Measurements from ENCODE around the gene INPP5A.
"Not testable (repeated sequence)": the region's sequence is repeated elsewhere in the genome, so short reads cannot be mapped to it uniquely, and the experiment has no call there.

INPP5A gene

DNA sequence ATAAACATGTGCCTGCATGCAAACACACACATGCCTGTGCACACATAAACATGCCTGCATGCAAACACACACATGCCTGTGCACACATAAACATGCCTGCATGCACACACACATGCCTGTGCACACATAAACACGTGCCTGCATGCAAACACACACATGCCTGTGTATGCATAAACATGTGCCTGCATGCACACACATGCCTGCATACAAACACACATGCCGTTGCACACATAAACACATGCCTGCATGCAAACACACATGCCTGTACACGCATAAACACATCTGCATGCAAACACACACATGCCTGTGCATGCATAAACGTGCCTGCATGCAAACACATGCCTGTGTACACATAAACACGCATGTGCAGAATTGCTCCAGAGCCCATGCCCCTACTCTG lies 226.0 kb downstream of the INPP5A start:
- Histone ChIP-seq H3K27ac (ENCODE audit: low read depth in 2 of 2, low read length in 2 of 2) (no peak overlapping the region), H3K9ac (ENCODE audit: low read depth in 1 of 2, low read length in 2 of 2) (no peak overlapping the region), H3K4me3 (ENCODE audit: low read length in 2 of 2) (no peak overlapping the region), H3K4me1 (ENCODE audit: control insufficient read depth in 2 of 2, insufficient read depth in 2 of 2, low read length in 2 of 2) (no peaks in the 10 kb centered on the region), H3K27me3 (ENCODE audit: control insufficient read depth in 2 of 2, insufficient read depth in 2 of 2, low read length in 2 of 2) (no peaks in the 10 kb centered on the region), H3K9me3 (ENCODE audit: control insufficient read depth in 2 of 2, low read length in 2 of 2) (no peaks in the 10 kb centered on the region), H3K36me3 (ENCODE audit: control insufficient read depth in 2 of 2, insufficient read depth in 2 of 2, low read length in 2 of 2) (peaks cover 3 to 7% of the 10 kb centered on the region in 2 donors)

DNA sequence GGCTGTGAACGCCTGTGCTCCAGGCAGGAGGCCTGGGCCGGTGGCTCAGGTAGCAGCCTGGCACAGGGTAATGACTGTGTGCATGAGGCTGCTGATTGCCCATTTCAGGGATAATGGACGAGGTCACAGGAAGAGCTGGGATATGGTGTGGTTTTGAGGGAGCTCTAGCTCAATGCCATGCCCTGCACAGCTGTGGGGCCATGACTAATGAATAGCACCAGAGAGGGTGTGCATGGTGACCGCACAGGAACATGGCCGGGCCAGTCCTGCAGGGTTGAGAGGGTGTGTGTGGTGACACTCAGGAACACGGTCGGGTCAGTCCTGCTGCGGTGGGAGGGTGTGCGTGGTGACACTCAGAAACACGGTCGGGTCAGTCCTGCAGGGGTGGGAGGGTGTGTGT lies 226.5 kb downstream of the INPP5A start:
- no peaks in the 10 kb centered on the region for H3K4me1 ChIP-seq (ENCODE audit: control insufficient read depth in 2 of 2, insufficient read depth in 2 of 2, low read length in 2 of 2)
- H3K4me3 ChIP-seq (ENCODE audit: low read length in 2 of 2), result no peak overlapping the region
- no peaks in the 10 kb centered on the region for H3K27me3 ChIP-seq (ENCODE audit: control insufficient read depth in 2 of 2, insufficient read depth in 2 of 2, low read length in 2 of 2)
- H3K9ac ChIP-seq (ENCODE audit: low read depth in 1 of 2, low read length in 2 of 2), result no peak overlapping the region
- H3K36me3 ChIP-seq (ENCODE audit: control insufficient read depth in 2 of 2, insufficient read depth in 2 of 2, low read length in 2 of 2), result peaks cover 3 to 8% of the 10 kb centered on the region in 2 donors
- H3K9me3 ChIP-seq (ENCODE audit: control insufficient read depth in 2 of 2, low read length in 2 of 2), result no peaks in the 10 kb centered on the region
- H3K27ac ChIP-seq (ENCODE audit: low read depth in 2 of 2, low read length in 2 of 2), result no peak overlapping the region

DNA sequence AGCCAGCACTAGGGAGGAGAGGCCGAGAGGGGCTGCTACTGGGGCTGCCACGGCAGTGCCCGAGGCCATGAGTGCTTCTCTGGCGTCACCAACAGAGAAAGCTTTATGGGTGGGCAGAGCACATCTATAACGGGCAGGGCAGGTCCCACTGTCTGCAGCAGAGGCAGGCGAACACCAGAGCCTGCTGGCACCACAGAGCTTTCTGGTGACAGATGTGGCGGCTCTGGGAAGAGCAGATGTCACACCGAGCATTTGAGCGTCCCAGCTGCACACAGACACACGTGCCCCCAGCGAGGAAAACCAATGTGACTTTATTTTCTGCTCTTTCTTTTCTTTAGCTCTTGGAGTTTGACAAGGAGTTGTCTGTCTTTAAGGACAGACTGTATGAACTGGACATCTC lies 227.8 kb downstream of the INPP5A start:
- H3K9ac ChIP-seq (ENCODE audit: low read depth in 1 of 2, low read length in 2 of 2), result no peak overlapping the region
- no peak overlapping the region for H3K4me3 ChIP-seq (ENCODE audit: low read length in 2 of 2)
- no peak overlapping the region for H3K27ac ChIP-seq (ENCODE audit: low read depth in 2 of 2, low read length in 2 of 2)
- no peaks in the 10 kb centered on the region for H3K9me3 ChIP-seq (ENCODE audit: control insufficient read depth in 2 of 2, low read length in 2 of 2)
- H3K4me1 ChIP-seq (ENCODE audit: control insufficient read depth in 2 of 2, insufficient read depth in 2 of 2, low read length in 2 of 2), result no peaks in the 10 kb centered on the region
- peaks cover 3 to 12% of the 10 kb centered on the region in 2 donors for H3K36me3 ChIP-seq (ENCODE audit: control insufficient read depth in 2 of 2, insufficient read depth in 2 of 2, low read length in 2 of 2)
- no peaks in the 10 kb centered on the region for H3K27me3 ChIP-seq (ENCODE audit: control insufficient read depth in 2 of 2, insufficient read depth in 2 of 2, low read length in 2 of 2)

DNA sequence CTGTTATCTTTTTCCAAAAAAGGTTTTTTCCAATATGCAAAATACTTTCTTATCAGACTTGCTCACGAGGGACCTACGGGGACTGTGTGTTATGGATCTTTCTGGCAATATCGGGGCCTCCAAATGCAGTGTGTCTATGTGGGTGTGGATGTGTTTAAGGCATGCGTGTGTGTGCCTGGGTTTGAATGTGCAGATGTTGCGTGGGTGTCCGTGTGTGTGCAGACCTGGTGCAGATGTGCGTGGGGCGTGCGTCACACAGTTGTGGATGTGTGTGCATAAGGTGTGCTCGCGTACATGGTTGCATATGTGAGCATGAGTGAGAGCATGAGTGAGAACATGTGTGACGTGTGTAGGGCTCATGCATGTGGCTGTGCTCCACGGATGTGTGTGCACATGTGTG lies 228.7 kb downstream of the INPP5A start:
- H3K27me3 ChIP-seq (ENCODE audit: control insufficient read depth in 2 of 2, insufficient read depth in 2 of 2, low read length in 2 of 2), result no peaks in the 10 kb centered on the region
- no peaks in the 10 kb centered on the region for H3K4me1 ChIP-seq (ENCODE audit: control insufficient read depth in 2 of 2, insufficient read depth in 2 of 2, low read length in 2 of 2)
- no peak overlapping the region for H3K4me3 ChIP-seq (ENCODE audit: low read length in 2 of 2)
- peaks cover 4 to 12% of the 10 kb centered on the region in 2 donors for H3K36me3 ChIP-seq (ENCODE audit: control insufficient read depth in 2 of 2, insufficient read depth in 2 of 2, low read length in 2 of 2)
- H3K9me3 ChIP-seq (ENCODE audit: control insufficient read depth in 2 of 2, low read length in 2 of 2), result no peaks in the 10 kb centered on the region
- H3K27ac ChIP-seq (ENCODE audit: low read depth in 2 of 2, low read length in 2 of 2), result no peak overlapping the region
- H3K9ac ChIP-seq (ENCODE audit: low read depth in 1 of 2, low read length in 2 of 2), result no peak overlapping the region

DNA sequence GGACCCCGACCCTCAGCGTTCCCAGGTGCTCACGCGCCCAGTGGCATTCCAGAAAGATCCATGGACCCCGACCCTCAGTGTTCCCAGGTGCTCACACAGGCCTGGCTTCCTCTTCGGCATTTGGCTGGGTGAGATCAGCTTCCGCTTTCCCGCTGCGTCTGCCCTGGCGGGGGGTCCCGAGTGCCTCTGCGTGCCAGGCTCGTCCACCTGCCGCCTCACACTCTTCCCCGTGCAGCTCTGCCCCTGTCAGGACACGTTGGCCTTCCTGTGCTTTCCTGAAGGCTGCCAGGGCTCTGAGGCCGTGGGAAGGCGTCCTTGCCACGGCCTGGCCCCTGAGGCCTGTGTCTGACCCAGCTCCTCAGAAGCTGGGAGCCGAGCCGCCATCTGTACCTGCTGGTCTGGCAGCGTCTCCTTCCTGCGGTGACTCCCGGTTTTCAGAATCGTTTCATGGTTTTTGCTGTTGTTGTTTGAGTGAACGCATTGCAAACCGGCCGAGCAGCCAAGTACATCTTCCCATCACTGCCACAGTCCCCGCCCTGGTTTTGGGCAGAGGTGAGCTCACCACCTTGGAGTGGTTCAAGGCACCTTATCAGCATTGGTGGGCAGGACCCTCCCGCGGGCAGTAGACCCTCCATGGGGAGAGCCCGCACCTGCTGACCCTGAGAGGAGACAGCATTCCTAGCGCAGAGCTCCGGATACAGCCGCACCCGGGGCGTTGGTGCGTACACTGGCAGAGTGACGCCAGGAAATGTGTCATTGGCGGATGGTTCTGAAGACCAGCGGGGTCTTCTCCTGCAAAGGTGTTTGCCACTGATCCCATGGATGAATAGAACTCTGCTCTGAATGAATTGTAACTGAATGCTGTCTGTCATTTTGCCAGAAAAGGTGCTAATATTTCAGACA lies 231.0 kb downstream of the INPP5A start:
- Histone ChIP-seq H3K4me1 (ENCODE audit: control insufficient read depth in 2 of 2, insufficient read depth in 2 of 2, low read length in 2 of 2) (no peaks in the 10 kb centered on the region), H3K36me3 (ENCODE audit: control insufficient read depth in 2 of 2, insufficient read depth in 2 of 2, low read length in 2 of 2) (peaks cover 6 to 12% of the 10 kb centered on the region in 2 donors), H3K4me3 (ENCODE audit: low read length in 2 of 2) (no peak overlapping the region), H3K27ac (ENCODE audit: low read depth in 2 of 2, low read length in 2 of 2) (no peak overlapping the region), H3K9me3 (ENCODE audit: control insufficient read depth in 2 of 2, low read length in 2 of 2) (no peaks in the 10 kb centered on the region), H3K9ac (ENCODE audit: low read depth in 1 of 2, low read length in 2 of 2) (no peak overlapping the region), H3K27me3 (ENCODE audit: control insufficient read depth in 2 of 2, insufficient read depth in 2 of 2, low read length in 2 of 2) (no peaks in the 10 kb centered on the region)

DNA sequence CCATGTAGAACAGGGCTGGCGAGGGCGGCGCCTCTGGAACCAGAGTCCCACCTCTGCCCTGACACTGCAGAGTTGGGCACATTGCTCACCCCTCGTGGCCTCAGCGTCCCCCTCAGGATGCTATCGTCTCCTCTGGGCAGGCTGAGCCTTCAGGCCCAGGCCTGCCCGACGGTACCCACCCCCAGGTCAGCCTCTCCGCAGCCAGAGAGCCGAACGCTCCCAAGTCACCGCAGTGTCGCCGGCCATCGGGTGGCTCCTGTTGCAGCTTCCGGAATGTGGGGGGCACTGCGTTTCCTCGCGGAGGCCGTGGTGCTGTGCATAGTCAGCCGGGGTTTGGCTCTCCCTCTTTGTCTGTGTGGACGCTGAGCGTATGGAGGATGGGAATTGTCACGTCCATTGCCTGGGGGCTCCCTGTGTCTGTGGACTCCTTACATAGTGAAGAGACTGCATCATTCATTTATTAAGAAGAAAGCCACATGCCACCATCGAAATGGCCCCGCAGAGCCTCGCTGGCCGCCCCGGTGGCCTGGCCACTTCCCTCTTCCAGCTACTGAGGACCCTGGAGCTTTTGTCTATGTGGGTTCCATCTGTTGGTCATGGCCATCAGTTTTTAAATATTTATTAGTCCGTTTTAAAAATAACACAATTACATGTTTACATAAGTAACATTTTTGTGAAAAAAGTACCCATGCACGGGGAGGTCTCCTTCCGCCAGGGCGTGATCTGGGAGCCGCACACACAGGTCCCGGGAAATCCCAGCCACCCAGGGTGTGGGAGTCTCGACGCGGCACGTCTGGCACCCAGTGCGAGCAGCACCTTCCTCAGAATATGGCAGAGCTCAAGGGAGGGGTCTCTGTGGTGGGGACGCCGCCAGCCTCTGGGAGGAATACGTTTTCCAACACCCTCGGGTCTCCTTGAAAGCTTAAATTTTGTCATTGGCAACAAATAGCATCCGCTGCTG lies 232.8 kb downstream of the INPP5A start:
- H3K9ac ChIP-seq (ENCODE audit: low read depth in 1 of 2, low read length in 2 of 2), result no peak overlapping the region
- peaks cover 6 to 12% of the 10 kb centered on the region in 2 donors for H3K36me3 ChIP-seq (ENCODE audit: control insufficient read depth in 2 of 2, insufficient read depth in 2 of 2, low read length in 2 of 2)
- no peak overlapping the region for H3K4me3 ChIP-seq (ENCODE audit: low read length in 2 of 2)
- peaks cover 0 to 4% of the 10 kb centered on the region in 2 donors for H3K4me1 ChIP-seq (ENCODE audit: control insufficient read depth in 2 of 2, insufficient read depth in 2 of 2, low read length in 2 of 2)
- H3K27me3 ChIP-seq (ENCODE audit: control insufficient read depth in 2 of 2, insufficient read depth in 2 of 2, low read length in 2 of 2), result no peaks in the 10 kb centered on the region
- no peak overlapping the region for H3K27ac ChIP-seq (ENCODE audit: low read depth in 2 of 2, low read length in 2 of 2)
- no peaks in the 10 kb centered on the region for H3K9me3 ChIP-seq (ENCODE audit: control insufficient read depth in 2 of 2, low read length in 2 of 2)

DNA sequence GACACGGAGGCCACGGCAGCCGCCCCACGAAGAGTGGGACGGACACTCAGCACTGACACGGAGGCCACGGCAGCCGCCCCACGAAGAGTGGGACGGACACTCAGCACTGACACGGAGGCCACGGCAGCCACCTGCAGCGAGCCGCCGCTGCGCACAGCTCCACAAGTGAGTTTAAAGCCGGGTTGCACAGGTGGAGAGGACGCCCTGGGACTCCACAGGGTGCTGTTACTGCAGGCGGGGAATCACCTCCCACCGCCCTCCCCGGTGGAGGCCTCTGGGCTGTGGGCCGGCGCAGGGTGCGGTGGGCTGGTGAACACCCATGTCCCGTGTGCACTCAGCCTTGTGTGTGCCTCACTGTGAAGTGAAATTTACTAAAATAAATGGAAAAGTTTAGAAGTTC lies 235.2 kb downstream of the INPP5A start:
- H3K27ac ChIP-seq (ENCODE audit: low read depth in 2 of 2, low read length in 2 of 2); H3K36me3 ChIP-seq (ENCODE audit: control insufficient read depth in 2 of 2, insufficient read depth in 2 of 2, low read length in 2 of 2); H3K9ac ChIP-seq (ENCODE audit: low read depth in 1 of 2, low read length in 2 of 2); H3K27me3 ChIP-seq (ENCODE audit: control insufficient read depth in 2 of 2, insufficient read depth in 2 of 2, low read length in 2 of 2); H3K4me3 ChIP-seq (ENCODE audit: low read length in 2 of 2); H3K4me1 ChIP-seq (ENCODE audit: control insufficient read depth in 2 of 2, insufficient read depth in 2 of 2, low read length in 2 of 2); H3K9me3 ChIP-seq (ENCODE audit: control insufficient read depth in 2 of 2, low read length in 2 of 2): not testable (repeated sequence)

DNA sequence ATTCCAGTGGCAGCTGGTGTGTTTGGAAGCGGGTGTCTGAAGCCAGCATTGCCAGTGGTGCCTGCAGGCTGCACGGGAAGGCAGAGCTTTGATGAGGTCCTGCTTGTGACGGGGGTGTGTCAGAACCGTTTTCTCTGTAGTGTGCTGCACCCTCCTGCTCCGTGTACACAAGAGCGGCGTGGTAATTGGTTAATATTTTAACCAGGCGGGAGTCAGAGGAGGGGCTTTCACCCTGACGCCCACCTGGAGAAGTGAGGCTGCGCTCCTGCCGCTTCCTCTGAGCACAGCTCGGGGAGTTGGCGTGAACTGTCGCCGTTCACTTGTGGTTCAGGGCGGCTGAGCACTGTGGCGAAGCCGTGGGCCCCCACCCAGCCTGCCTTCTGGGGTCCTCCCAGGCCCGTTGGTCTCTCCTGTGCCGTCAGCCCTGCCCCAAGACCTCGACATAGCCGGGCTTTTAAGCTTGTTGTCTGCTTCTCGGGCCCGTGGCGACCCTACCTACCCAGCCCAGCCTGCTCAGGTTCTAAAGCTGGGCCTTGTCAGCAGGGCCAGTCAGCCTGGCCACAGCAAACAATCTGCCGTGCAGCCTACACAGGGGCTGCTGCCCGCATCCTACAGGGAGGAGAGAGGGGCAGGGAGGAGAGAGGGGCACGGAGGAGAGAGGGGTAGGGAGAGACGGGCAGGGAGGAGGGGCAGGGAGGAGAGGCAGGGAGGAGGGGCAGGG lies 236.8 kb downstream of the INPP5A start:
- no peaks in the 10 kb centered on the region for H3K9me3 ChIP-seq (ENCODE audit: control insufficient read depth in 2 of 2, low read length in 2 of 2)
- H3K27ac ChIP-seq (ENCODE audit: low read depth in 2 of 2, low read length in 2 of 2), result peak overlapping the region; percentile 77 to 79
- no peaks in the 10 kb centered on the region for H3K27me3 ChIP-seq (ENCODE audit: control insufficient read depth in 2 of 2, insufficient read depth in 2 of 2, low read length in 2 of 2)
- H3K9ac ChIP-seq (ENCODE audit: low read depth in 1 of 2, low read length in 2 of 2), result peak overlapping the region in 1 of 2 donors; percentile 48
- H3K4me1 ChIP-seq (ENCODE audit: control insufficient read depth in 2 of 2, insufficient read depth in 2 of 2, low read length in 2 of 2), result peaks cover 0 to 4% of the 10 kb centered on the region in 2 donors
- H3K4me3 ChIP-seq (ENCODE audit: low read length in 2 of 2), result no peak overlapping the region
- peaks cover 2 to 5% of the 10 kb centered on the region in 2 donors for H3K36me3 ChIP-seq (ENCODE audit: control insufficient read depth in 2 of 2, insufficient read depth in 2 of 2, low read length in 2 of 2)

DNA sequence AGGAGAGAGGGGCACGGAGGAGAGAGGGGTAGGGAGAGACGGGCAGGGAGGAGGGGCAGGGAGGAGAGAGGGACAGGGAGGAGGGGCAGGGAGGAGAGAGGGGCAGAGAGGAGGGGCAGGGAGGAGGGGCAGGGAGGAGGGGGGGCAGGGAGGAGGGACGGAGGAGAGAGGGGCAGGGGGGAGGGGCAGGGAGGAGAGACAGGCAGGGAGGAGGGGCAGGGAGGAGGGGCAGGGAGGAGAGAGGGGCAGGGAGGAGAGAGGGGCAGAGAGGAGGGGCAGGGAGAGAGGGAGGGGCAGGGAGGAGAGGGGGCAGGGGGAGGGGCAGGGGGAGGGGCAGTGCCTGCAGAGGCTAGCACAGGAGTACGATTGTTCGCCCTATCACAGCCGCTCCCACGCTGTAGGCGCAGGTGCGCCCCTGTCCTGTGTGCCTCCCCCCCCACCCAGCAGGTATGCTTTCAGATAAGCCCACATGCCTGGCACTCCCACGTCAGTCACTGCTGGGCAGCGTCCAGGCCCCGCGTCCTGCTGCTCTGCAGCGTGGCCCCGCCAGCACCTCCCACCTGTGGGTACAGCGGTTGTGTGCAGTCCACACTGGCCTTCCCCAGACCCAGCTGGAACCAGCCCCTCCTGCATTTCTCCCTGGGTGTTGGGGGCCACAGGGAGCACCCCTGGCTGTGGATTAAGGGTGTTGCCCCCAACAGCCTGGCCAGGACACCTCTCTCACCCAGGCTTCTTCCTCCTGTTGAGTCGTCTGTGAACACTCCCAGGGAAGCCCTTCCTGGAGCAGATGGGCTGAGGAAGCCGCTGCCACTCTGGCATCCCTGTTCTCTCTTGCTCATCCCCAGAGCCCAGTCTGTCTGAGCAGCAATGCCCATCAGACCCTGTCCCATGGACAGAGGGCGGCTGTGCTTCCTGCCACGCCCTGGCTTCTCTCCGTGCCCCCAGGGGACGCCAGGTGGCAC lies 237.6 kb downstream of the INPP5A start:
- Histone ChIP-seq H3K4me1 (ENCODE audit: control insufficient read depth in 2 of 2, insufficient read depth in 2 of 2, low read length in 2 of 2) (peaks cover 0 to 4% of the 10 kb centered on the region in 2 donors), H3K27ac (ENCODE audit: low read depth in 2 of 2, low read length in 2 of 2) (peak overlapping the region; percentile 77 to 79), H3K9ac (ENCODE audit: low read depth in 1 of 2, low read length in 2 of 2) (peak overlapping the region in 1 of 2 donors; percentile 33), H3K4me3 (ENCODE audit: low read length in 2 of 2) (no peak overlapping the region), H3K36me3 (ENCODE audit: control insufficient read depth in 2 of 2, insufficient read depth in 2 of 2, low read length in 2 of 2) (peaks cover 0 to 5% of the 10 kb centered on the region in 2 donors), H3K9me3 (ENCODE audit: control insufficient read depth in 2 of 2, low read length in 2 of 2) (no peaks in the 10 kb centered on the region), H3K27me3 (ENCODE audit: control insufficient read depth in 2 of 2, insufficient read depth in 2 of 2, low read length in 2 of 2) (no peaks in the 10 kb centered on the region)
